HEK293T (cell line): ENCODE results near the gene SHANK2.

Experiments
- BHLHE40 ChIP-seq: fragments of 450-650 bp; IDR thresholded peaks from 2 replicates; pipeline ENCODE4 v1.6.1; 2016; ENCODE audit warnings: mild to moderate bottlenecking, moderate library complexity, borderline replicate concordance
- FOXA1 ChIP-seq: fragments of 450-650 bp; IDR thresholded peaks from 2 replicates; pipeline ENCODE4 v1.6.1; 2016; ENCODE audit warnings: mild to moderate bottlenecking
- FOXK2 ChIP-seq: fragments of 450-650 bp; IDR thresholded peaks from 2 replicates; pipeline ENCODE4 v1.6.1; 2016; ENCODE audit warnings: mild to moderate bottlenecking
- FOXM1 ChIP-seq: fragments of 450-650 bp; IDR thresholded peaks from 2 replicates; pipeline ENCODE4 v1.6.1; 2017; ENCODE audit warnings: mild to moderate bottlenecking, borderline replicate concordance
- HDGF ChIP-seq: fragments of 450-650 bp; IDR thresholded peaks from 2 replicates; pipeline ENCODE4 v1.6.1; 2017; ENCODE audit warnings: antibody characterized with exemption, borderline replicate concordance
- SUZ12 ChIP-seq: fragments of 450-650 bp; IDR thresholded peaks from 2 replicates; pipeline ENCODE4 v1.6.1; 2016; ENCODE audit warnings: mild to moderate bottlenecking
- ZNF384 ChIP-seq: fragments of 450-650 bp; IDR thresholded peaks from 2 replicates; pipeline ENCODE4 v1.6.1; 2016

DNA sequence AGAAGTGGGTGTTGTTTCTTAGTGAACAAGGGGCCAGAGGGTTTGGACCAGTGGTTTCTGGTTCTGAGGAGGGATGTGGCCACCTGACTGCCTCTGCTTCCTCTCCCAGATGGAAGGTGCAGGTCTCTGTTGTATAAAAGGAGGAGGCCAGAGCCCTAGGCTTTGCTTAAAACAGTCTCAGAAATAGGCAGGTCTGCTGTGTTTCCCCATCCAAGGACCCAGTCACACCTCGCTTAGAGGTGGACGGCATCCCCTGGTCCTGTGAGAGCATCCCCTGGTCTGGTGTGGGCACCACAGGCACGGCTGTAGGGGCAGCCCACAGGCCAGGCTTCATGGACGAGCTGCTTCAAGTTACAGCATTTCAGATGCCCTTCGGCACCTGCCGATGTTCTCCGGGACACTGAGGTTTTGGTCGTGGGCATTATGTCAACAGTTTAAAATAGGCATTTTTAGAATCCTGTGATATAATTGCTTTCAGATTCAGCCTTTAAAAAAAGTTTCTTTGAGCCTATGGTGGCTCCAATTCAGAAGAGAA lies 45.7 kb upstream of the SHANK2 start:
- no peak for TF ChIP-seq FOXA1
- TF ChIP-seq BHLHE40 = no peak
- TF ChIP-seq HDGF = no peak
- TF ChIP-seq FOXK2 = no peak
- no peak for TF ChIP-seq ZNF384
- TF ChIP-seq SUZ12 = no peak
- no peak for TF ChIP-seq FOXM1
